UCSD-AML1 (cell line): ENCODE data around the gene IGSF22.

Source experiments
- DNase-seq: peaks from one replicate; lab custom pipeline; 2025; ENCODE audit not compliant: unreplicated experiment; lab: John Stamatoyannopoulos, UW

The IGSF22 gene

DNA sequence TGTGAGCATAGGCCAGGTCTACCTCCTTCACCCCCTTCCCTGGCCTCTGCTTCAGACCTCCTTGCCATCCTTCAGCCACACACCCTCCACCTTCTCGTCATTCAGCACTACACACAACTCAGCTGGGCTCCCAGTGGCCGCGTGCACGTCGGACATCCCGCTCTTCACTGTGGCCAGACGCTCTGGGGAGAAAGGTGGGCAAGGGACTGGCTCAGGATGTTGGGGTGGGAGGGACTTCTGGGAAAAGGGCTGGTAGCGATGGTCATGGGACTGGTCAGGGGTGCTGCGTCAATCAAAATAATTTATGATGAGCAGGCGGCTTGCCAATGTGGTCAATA is 11.6 kb downstream of the IGSF22 start:
- DNase-seq: no peak

DNA sequence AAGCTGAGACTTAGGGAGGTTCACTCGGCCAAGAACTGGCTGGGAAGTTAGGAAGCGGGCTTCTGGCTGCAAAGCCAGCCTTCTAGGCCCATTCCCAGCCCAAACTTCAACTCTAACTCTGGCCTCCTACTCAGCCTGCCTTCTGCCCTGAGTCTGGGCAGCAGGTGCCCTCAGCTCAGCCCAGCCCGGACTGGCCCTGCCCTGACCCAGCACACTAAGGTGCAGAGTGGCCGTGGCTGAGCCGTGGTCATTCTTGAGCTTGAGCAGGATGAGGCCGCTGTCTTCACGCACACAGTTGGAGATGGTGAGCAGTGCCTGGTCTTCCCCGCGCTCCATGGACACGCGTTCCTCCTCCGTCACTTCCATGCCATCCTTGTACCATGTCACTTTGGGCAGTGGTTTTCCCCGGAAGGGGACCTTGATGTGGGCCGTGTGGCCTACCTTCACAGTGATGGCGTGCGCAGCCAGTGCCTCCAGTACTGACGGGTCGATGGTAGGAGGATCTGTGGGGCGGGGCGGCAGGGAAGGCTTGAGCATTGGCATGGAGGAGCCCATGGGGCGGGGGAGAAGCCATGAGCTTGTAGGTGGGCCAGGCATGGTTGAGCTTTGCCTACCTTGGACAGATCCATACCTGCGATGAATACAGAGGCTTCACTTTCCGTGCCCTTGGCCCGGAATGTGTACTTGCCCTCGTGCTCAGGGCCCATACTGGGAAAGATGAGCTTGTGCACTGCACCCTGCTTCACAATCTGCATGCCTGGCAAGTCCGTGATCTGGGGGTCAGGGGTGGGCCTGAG is 12.1 kb downstream of the IGSF22 start:
- DNase-seq: no peak

DNA sequence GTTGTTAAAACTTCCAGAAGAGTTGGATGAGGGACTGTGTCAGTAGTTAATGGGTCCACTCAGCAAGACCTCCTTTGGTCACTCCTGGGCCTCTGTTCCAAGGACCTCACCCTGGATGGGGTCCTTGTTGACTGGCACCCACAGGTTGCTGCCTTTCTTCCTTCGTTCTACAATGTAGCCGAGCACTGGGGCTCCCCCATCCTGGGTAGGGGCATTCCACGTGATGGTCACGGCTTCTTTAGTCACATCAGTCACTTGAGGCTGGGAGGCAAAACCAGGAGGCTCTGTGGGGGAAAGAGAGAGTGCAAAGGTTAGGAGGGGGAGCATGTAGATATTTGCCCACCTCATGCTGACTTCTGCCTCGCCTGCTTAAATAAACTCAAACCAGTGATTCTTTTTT is 15.4 kb downstream of the IGSF22 start:
- no peak for DNase-seq

DNA sequence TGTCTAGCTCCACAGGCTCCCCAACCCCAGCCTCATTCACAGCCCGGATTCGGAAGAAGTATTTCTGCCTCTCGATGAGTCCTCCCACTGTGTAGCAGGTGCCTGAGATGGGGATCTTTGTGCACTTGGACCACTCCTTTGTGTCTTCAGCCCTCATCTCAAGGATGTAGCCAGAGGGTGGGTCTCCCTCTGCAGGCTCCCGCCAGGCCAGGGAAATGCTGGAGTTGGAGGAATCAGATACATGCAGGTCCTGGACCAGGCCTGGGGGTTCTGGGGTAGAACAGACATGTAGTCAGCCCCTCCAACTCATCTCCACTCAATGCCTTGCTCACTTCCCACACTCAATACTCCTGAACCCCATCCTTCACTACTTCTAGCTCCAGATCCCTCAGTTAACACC is 16.6 kb downstream of the IGSF22 start:
- DNase-seq: no peak

DNA sequence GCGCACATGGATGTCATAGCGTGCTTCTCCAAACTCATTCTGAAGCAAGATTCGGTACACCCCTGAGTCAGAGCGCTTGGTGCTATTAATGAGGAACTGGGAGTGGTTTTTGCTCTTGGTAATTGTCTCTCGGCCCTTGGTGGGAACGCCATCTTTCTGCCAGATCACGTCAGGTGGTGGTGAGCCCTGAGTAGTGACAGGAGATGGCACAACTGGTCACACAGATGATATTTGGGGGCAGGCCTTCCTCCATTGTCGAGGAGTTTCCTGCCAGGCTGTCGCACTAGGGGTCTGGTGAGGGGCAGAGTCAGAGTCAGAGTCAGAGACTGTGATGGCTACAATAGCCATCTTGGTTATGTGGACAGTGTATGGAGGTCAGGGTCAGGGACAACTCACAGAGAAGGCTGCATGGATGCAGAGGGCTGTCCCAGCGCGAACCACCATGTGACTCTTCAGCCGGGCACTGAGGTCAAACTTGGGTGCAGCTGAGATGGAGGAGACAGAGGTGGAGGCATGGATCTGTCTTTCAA is 18.1 kb downstream of the IGSF22 start:
- DNase-seq: no peak

DNA sequence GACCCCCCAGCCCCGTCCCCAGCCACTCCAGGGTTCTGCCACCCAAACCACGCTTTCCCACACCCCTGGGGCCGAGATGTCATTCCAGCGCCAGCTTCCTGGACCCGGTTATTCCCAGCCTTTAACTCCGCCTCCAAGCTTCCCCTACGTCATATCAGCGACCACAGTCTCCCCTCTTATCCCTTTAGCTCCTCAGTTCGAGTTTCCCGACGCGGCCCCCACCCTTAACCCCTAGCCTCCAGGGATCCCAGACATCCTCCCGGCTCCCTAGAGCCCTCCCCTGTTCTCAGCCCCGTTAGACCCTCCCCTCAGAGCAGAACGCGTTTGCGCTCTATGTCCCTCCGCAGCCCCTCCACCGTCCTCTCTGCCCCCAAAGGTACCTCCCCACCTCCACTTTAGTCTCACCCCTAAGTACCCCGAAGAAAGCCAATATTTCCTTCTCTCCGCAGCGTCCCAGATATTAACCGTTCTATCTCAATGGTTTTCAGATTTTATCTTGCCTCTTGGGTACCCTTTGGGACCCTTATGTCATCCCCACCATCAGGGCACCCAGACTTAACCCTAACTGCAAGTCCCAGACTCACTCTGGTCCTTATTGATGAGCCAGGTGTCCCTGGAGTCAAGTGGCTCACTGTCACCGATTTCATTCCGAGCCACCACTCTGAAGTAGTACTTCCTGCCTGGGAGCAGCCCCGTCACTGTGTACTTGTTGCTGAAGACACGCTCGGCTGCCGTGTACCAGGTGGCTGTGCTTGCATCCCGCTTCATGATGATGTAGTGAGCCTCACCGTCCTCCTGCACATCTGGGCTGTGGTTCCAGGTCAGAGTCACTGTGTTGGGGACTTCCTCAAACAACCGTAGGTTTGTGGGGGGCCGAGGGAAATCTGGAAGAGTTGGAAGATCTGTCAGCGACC is 19.4 kb downstream of the IGSF22 start:
- no peak for DNase-seq

DNA sequence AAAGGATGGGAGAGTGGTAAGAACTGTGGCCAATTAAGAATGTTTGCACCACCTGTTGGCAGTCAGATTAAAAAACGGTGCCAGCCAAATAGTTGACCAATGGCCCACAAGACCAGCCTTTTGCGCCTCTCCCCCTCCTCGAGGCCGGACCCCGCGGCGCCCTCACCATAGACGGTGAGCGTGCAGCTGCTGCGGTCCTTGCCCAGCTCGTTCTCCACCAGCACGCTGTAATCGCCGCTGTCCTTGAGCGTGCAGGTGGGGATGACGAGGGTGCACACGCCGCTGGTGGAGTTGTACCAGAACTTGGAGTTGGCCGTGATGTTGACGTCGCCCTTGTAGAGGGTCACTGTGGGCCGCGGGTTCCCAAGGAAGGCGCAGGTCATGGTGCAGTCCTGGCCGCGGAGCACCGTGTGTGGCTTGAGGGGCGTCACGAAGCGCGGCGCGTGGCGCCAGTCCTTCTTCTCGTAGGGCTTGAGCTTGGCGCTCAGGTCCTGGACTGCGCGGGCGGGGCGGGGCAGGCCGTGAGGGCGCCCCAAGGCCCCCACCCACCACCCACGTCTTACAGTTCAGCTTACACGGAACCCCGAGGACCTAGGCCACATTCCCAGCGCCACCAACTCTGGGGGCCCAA is 20.2 kb downstream of the IGSF22 start:
- DNase-seq: no peak

DNA sequence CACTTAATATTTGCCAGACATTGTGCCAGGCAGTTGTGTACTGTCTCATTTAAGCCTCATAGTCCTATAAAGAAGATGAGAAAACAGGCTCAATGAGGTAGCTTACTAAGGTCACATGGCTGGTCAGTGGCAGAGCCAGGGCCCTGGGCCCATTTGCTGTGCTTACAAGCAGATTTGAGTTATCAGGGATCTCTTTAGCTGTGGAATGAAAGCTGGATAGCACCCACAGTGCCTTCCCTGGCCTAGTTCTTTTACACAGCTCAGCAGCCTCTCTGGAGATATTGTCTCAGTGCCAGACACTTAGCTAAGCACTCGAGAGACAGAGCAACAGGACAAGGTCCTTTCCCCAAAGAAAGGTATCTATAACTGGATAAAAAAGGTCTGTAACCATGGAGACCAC is 21.3 kb downstream of the IGSF22 start:
- no peak for DNase-seq

DNA sequence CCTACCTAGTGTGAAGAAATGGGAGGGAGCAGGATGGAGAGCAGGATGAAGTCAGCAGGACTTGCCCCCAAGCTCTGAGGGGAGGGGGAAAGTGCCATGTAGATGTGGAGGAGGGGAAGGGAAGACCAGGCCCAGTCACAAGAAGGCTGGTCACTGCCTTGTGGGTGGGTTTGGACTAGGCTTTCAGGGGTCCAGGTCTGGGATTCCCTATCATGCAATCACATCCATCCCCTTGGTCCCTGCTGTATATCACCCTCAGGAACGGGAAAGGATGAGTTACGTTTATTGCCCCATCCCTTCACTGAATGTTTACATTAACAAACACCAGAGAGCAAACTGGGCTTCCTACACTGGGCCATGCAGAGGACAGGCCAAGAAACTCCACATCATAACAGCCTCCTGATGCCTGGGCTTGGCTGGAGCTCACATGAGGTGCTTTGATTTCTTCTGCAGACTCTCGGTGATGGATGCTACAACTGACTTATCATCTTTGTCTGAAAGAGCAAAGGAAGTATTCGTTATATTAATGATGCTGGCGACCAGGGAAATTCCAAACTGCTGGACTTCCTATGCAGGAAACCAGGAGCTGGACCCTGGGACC is 21.8 kb downstream of the IGSF22 start:
- no peak for DNase-seq

DNA sequence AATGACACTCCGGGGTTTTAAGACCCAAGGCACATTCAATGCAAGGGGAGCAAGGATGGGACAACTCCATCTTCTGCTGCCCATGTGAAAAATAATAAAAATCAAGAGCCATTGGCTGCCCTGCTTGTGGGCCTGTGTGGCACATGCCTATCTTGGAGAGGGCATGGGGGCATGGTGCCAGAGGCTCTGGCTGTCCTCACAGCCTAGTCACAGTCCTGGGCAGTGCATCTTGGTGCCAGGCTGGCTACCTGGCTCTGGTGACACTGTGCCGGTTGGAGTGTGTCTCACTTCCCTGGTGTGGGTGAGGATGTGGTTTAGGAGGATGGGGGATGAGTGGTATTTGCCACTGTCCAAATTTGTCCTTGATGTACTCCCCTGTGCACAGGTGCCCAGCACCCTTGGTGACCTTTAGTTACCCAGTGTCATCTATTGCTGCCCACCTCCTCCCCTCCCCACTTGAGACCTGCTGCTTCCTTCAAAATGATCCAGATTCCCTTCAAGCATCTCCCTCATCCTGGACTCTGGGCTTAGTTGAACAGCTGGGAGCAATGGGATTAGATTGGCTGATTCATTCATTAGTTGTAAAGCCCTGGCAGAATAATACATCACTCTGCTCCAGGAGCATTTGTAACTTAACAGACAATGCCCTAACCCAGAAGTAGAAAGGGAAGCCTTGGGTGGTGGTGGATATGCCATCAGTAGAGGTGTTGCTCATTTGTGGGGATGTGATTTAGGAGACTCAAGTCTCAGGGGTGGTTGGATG is 22.8 kb downstream of the IGSF22 start:
- no peak for DNase-seq

DNA sequence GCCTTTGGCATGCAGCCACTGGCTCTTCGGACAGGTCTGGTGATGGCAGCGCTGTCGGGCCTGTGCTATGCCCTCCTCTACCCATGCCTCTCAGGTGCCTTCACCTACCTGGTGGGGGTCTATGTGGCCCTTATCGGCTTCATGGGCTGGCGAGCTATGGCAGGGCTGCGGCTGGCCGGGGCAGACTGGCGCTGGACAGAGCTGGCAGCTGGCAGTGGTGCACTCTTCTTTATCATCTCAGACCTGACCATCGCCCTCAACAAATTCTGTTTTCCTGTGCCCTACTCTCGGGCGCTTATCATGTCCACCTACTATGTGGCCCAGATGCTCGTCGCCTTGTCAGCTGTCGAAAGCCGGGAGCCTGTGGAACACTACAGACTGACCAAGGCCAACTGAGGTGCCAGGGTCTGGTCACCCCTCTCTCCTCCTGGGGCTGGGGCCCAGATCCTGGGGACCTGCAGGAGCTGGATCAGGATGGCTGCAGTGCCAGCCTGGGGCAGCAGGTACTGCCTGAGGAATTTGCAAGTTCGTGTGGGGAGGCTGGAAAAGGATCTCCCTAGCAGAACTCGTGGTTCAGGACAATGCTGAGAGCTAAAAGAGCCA is 24.3 kb downstream of the IGSF22 start:
- DNase-seq: no peak

DNA sequence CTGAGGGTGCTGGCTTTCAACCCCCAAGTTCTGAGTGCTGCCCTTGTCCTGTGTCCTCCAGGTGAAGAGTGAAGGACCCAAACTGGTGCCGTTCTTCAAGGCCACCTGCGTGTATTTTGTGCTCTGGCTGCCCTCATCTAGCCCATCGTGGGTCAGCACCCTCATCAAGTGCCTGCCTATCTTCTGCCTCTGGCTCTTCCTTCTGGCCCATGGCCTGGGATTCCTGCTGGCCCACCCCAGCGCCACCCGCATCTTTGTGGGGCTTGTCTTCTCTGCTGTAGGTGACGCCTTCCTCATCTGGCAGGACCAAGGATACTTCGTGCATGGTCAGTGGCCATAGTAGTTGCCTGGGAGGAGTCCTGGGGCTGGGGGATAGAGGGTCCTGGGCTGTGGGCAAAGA is 25.1 kb downstream of the IGSF22 start:
- DNase-seq: no peak

DNA sequence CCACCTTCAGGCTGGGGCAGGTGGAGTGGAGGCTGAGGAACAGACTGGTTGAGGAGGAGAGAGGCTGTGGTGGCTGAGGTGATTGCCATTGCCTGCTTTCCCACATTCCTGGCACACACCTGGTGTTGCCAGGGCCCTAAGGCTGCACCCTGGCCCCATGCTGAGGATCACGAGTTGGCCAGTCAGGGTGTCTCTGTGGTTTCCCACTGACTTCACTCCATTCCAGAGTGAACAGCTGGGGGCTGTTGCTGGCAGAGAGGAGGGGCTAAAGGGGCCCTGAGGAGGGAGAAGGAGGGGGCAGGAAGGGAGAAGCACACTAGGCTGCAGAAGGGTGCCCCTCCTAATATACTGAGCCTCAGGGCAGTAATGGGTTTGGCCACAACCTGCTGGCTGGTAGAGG is 25.6 kb downstream of the IGSF22 start:
- no peak for DNase-seq

DNA sequence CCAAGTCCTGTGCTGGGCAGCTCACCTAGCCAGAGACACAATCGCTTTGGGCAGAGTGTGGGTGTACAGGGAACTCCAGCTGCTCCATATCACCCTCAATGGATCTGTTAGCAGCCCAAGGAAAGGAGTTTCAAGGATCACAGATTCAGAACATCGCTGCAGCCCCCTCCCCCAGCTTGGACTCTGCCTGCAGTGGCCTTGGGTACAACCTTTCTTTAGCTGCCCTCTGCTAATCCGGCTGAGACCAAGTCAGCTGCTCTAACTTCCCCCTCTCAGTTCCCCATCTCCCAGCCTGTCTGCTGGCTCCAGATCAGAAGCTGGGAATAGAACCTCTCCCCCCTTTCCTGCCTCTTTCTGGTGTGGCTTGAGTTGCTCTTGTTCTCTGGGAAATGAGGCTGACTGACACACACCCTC is 26.1 kb downstream of the IGSF22 start:
- peak; percentile 19 for DNase-seq

DNA sequence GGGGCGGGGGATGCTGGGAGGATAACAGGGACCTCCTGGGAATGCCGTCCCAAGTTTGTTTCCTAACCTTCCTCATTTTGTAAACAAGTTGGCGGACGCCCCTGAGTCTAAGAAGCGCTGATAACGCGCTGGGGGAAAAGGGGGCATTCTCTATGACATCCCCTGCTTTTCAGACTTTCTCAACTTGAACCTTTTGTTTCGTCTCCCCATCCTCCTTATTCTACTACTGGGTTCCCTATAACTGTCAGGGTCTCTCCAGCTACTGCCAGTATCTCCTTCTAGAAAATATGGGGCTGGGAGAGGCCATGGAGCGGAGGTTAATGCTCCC is 26.8 kb downstream of the IGSF22 start:
- DNase-seq: no peak

DNA sequence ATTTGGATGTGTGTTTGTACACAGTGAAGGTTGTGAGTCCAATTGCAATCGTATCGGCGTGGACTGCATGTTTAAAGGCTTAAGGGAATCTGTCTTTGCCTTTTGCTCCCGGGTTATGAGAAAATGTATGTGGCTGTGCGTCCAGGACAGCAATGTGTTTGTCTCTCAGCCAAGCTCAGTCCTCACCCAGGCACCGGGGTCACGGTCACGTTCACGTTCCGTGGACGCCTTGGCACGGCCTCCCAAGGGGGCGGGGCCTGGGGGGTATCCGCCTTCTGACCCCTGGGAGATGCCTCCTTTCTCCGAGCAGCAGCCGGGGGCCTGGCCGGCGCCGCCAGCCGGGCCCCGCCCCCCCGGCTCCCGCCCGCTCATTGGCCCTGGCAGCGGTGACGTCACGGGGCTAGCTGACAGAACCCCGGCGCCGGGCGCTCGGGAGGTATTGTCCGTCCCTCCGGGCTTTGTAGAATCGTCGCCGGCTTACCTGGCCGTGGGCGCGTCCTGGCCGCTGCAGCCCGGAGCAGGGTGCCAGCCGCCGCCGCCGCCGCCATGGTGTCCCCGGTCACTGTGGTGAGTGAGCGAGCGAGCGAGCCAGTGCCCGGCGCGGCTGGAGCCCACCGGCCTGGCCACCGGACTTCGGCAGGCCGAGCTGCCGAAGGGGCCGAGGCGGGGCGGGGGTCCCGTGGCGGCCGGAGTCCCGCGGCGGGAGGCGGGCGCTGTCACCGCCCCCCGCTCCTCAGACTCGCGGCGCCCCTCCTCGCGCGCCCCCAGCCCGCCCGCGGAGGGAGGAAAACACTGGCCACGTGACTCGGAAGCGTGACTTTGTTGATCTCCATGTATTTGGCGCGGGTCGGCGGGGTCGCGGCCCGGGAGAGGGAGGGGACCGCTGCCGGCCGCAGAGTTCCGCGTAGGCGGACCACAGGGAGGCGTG is 27.4 kb downstream of the IGSF22 start, which contains the start of gene TMEM86A:
Gene TMEM86A (plus strand): TSS at position 439 of the 928 bp plus-strand sequence. CDS start 108 bp downstream, at position 547.
- peak; percentile 91 for DNase-seq

DNA sequence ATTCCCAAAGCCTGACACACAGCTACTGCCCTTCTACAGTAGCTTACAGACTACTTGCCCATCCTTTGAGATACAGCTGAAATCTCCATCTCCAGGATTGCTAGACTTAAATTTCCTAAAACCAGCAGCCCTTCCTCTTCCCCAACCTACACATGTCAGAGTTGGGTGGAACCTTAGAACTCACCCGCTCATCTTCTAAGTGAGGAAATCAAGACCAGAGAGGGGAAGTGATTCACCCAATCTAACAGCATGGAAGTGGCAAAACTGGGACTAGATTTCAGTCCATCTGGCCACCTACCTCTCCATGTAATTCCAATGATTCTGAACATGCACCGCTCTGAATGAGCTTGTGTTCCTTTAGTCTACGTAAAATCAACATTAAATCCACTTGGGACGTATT is 28.4 kb downstream of the IGSF22 start:
- no peak for DNase-seq

DNA sequence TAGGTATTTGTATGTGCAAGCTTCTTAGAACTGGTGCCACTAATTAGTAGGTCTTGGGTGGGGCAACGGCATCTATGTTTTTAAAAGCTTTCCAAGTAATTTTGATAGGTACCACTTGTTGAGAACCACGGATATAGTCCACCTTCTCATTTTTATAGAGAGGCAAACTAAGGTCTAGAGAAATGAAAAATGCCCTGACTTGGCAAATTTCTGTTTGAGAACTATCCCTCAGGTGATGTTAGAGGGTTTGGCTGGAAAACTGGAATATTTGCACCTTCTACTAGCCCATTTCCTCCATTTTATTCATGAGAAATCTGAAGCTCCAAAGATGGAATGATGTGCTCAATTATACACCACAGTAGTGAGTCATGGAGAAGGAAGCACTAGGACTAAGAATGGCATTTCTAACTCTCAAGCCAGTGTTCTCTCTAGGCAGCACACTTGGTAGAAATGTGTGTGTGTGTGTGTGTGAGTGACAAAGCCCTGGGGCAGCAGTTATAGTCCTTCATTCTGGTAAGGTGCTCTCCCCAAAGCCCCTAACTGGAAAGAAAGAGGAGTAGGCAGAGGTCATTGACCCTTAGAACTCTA is 29.3 kb downstream of the IGSF22 start:
- DNase-seq: no peak
